Umbilical cord (tissue), 2 donors: ENCODE results near the gene WDR18. TPM values are rescaled to one million over a fixed set of nuclear protein-coding genes. Genes with fewer than 3 reads are reported as not detected.

Experiments used
- DNase-seq: peaks from one replicate; pipeline ENCODE4 v3.0.0-alpha.2; 2015; ENCODE audit warnings: low spot score
- total RNA-seq: library from RNA; depleted of rRNA; stranded (reverse); fragments of >200 nt; gene quantifications from one replicate; pipeline ENCODE4 v1.2.3, GENCODE V29; 2014; ENCODE audit warnings: low replicate concordance; ENCODE audit not compliant: insufficient read depth

Gene WDR18
- 67.9 TPM for total RNA-seq

GRCh38 chr19:984165-984967 is at the start of gene WDR18:
TSS of gene WDR18 (plus strand) at chr19:984345. CDS start at chr19:984354, 9 bp downstream.
- peak; percentile 95 for DNase-seq

GRCh38 chr19:934865-935479 is 49.2 kb upstream of the WDR18 start:
- peak; percentile 77 for DNase-seq

GRCh38 chr19:936175-936546 is 48.0 kb upstream of the WDR18 start:
- no peak for DNase-seq

GRCh38 chr19:937259-937694 is 46.9 kb upstream of the WDR18 start:
- no peak for DNase-seq

- no peak for DNase-seq
Measured at GRCh38 chr19:938233-938923, 45.8 kb upstream of the WDR18 start.

- DNase-seq, result no peak
Measured at GRCh38 chr19:939439-939838, 44.7 kb upstream of the WDR18 start.

GRCh38 chr19:939922-940321 is 44.2 kb upstream of the WDR18 start:
- no peak for DNase-seq

GRCh38 chr19:940591-941291 is 43.4 kb upstream of the WDR18 start:
- no peak for DNase-seq

GRCh38 chr19:941292-942132 is 42.6 kb upstream of the WDR18 start:
- no peak for DNase-seq

GRCh38 chr19:942133-942645 is 42.0 kb upstream of the WDR18 start:
- DNase-seq, result no peak

- no peak for DNase-seq
Measured at GRCh38 chr19:943551-944170, 40.5 kb upstream of the WDR18 start.

- DNase-seq, result peak; percentile 96
Measured at GRCh38 chr19:944171-944567, 40.0 kb upstream of the WDR18 start.

- no peak for DNase-seq
Measured at GRCh38 chr19:944663-945241, 39.4 kb upstream of the WDR18 start.

GRCh38 chr19:945401-946252 is 38.5 kb upstream of the WDR18 start:
- DNase-seq, result no peak

GRCh38 chr19:947090-947706 is 36.9 kb upstream of the WDR18 start:
- no peak for DNase-seq

GRCh38 chr19:947707-948539 is 36.2 kb upstream of the WDR18 start:
- DNase-seq, result no peak

GRCh38 chr19:948842-949496 is 35.2 kb upstream of the WDR18 start:
- no peak for DNase-seq
